Endothelial cell (in vitro differentiated cells): ENCODE measurements around the gene GPC3. TPM values are rescaled to one million over a fixed set of nuclear protein-coding genes. Genes with fewer than 3 reads are reported as not detected.

Source experiments
- DNase-seq: peaks from one replicate; pipeline ENCODE4 v3.0.0; 2021; ENCODE audit warnings: low spot score
- H3K27ac Mint-ChIP-seq: one replicate; pipeline ENCODE4 v1.8.0; 2021; ENCODE audit warnings: mixed read lengths, inconsistent platforms; ENCODE audit not compliant: unreplicated experiment
- H3K27me3 Mint-ChIP-seq: one replicate; pipeline ENCODE4 v1.8.0; 2021; ENCODE audit warnings: mild to moderate bottlenecking, moderate library complexity, mixed read lengths, inconsistent platforms; ENCODE audit not compliant: unreplicated experiment
- H3K36me3 Mint-ChIP-seq: one replicate; pipeline ENCODE4 v1.8.0; 2021; ENCODE audit warnings: mild to moderate bottlenecking, low read depth, mixed read lengths, inconsistent platforms; ENCODE audit not compliant: unreplicated experiment
- H3K4me1 Mint-ChIP-seq: one replicate; pipeline ENCODE4 v1.8.0; 2021; ENCODE audit warnings: mild to moderate bottlenecking, mixed read lengths, inconsistent platforms; ENCODE audit not compliant: unreplicated experiment
- H3K4me3 Mint-ChIP-seq: one replicate; pipeline ENCODE4 v1.8.0; 2021; ENCODE audit warnings: mild to moderate bottlenecking, mixed read lengths, inconsistent platforms; ENCODE audit not compliant: unreplicated experiment
- H3K9me3 Mint-ChIP-seq: one replicate; pipeline ENCODE4 v1.8.0; 2021; ENCODE audit warnings: mixed read lengths, inconsistent platforms; ENCODE audit not compliant: unreplicated experiment
- CTCF ChIP-seq: fragments of 200-600 bp; sonication (generic); IDR thresholded peaks from one replicate; pipeline ENCODE4 v1.5.0; 2021; ENCODE audit warnings: antibody characterized with exemption; ENCODE audit not compliant: unreplicated experiment
- total RNA-seq: library from RNA; stranded (reverse); fragmentation: NEBNext Ultra II Directional; extraction: Animal tissue kit (Norgen Biotek cat#: 25700); gene quantifications from one replicate; pipeline ENCODE4 v1.2.1, GENCODE V29; 2021; ENCODE audit not compliant: unreplicated experiment

Gene GPC3
- total RNA-seq, 1 donor from 2014 or later = 4.7 TPM

DNA sequence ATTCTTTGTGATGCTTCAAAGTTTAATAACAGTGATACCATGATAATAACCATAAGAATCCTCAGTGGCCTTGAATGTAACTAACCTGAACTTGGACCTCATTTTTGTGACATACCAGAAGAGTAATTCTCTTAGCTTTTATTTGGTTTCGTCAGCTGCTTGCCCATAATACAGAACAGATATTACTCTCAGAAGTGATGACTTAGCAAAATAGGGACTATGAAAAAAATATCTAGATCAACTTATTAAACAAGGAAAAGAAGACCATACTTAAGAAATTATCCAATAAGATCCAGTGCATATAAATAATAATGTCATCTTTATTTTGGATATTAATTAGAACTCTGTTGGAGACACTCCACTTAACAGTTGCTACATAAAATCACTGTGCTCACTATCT is 333.2 kb downstream of the GPC3 start:
- H3K4me1 Mint-ChIP-seq = no peaks in the 10 kb centered on the region
- H3K9me3 Mint-ChIP-seq = no peaks in the 10 kb centered on the region
- H3K27ac Mint-ChIP-seq = no peak overlapping the region
- H3K36me3 Mint-ChIP-seq = no peaks in the 10 kb centered on the region
- H3K4me3 Mint-ChIP-seq = no peak overlapping the region
- TF ChIP-seq CTCF = no peak
- DNase-seq = no peak
- no peaks in the 10 kb centered on the region for H3K27me3 Mint-ChIP-seq

GRCh38 chrX:133650239-133650638 is 335.2 kb downstream of the GPC3 start:
- Mint-ChIP-seq H3K36me3 (no peaks in the 10 kb centered on the region), H3K9me3 (no peaks in the 10 kb centered on the region), H3K4me1 (no peaks in the 10 kb centered on the region), H3K27me3 (no peaks in the 10 kb centered on the region), H3K4me3 (no peak overlapping the region), H3K27ac (no peak overlapping the region)
- no peak for TF ChIP-seq CTCF
- no peak for DNase-seq

DNA sequence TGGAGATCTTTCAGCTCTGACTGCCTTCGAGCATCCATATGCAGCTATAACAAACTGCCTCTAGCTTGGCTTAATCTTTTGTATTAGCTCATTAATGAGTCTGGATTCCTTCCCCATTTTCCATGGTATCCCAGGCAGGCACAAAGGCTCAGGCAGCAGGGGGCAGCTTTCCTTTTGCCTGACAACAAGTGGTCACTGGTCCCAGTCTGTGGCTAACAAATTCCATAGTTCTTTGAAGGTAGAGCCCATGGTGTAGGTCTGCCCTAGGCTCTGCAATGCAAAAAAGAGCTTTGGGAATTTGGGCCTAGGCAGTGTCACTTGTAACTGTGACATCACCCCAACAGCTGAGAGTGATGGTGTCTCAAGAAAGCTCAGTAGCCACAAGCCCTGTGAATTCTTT is 335.7 kb downstream of the GPC3 start:
- TF ChIP-seq CTCF = no peak
- no peak for DNase-seq
- no peaks in the 10 kb centered on the region for H3K9me3 Mint-ChIP-seq
- no peaks in the 10 kb centered on the region for H3K36me3 Mint-ChIP-seq
- H3K4me3 Mint-ChIP-seq = no peak overlapping the region
- no peaks in the 10 kb centered on the region for H3K27me3 Mint-ChIP-seq
- no peaks in the 10 kb centered on the region for H3K4me1 Mint-ChIP-seq
- no peak overlapping the region for H3K27ac Mint-ChIP-seq

DNA sequence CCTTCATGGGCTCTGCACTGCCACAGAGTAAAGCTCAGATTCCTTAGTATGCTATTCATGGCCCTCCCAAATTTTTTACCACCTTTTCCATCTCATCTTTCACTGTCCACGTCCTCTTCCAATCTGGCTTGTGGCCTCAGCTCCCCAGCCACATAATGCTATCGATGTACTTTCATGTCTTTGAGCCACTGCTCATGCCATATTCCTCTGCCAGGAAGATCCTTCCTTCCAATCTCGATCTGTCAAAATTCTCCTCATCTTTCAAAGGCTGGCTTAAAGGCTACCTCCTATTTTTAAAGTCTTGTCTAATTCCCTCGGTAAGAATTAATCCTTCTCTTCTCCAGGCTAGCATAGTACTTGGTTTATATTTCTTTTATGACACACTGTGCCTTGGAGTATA is 336.8 kb downstream of the GPC3 start:
- Mint-ChIP-seq H3K27ac (no peak overlapping the region), H3K27me3 (no peaks in the 10 kb centered on the region), H3K9me3 (no peaks in the 10 kb centered on the region), H3K36me3 (no peaks in the 10 kb centered on the region), H3K4me1 (no peaks in the 10 kb centered on the region), H3K4me3 (no peak overlapping the region)
- no peak for DNase-seq
- TF ChIP-seq CTCF = no peak

DNA sequence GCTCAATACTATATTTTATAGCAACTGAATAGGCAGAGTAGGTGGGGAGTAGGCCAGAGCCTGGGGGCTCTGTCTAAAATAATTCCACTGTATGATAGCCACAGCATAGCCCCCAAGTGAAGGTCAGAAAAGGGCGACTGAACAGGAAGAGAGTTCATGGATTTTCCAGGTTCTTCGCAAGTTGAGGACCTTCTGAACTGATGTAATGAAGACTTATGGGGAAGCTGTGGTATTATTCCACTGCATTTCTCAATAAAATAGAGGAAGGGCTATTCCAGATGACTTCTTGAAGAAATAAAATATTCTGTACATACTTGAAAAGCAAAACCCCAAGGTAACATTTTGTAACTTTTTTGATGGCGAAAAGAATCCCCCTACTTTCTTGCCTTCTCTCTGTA is 338.7 kb downstream of the GPC3 start:
- no peaks in the 10 kb centered on the region for H3K36me3 Mint-ChIP-seq
- no peak for TF ChIP-seq CTCF
- H3K27ac Mint-ChIP-seq = no peak overlapping the region
- H3K27me3 Mint-ChIP-seq = no peaks in the 10 kb centered on the region
- DNase-seq = no peak
- no peaks in the 10 kb centered on the region for H3K9me3 Mint-ChIP-seq
- no peaks in the 10 kb centered on the region for H3K4me1 Mint-ChIP-seq
- no peak overlapping the region for H3K4me3 Mint-ChIP-seq
